ENCODE data around the gene NT5C1A.

- TF ChIP-seq, protein P1, sequence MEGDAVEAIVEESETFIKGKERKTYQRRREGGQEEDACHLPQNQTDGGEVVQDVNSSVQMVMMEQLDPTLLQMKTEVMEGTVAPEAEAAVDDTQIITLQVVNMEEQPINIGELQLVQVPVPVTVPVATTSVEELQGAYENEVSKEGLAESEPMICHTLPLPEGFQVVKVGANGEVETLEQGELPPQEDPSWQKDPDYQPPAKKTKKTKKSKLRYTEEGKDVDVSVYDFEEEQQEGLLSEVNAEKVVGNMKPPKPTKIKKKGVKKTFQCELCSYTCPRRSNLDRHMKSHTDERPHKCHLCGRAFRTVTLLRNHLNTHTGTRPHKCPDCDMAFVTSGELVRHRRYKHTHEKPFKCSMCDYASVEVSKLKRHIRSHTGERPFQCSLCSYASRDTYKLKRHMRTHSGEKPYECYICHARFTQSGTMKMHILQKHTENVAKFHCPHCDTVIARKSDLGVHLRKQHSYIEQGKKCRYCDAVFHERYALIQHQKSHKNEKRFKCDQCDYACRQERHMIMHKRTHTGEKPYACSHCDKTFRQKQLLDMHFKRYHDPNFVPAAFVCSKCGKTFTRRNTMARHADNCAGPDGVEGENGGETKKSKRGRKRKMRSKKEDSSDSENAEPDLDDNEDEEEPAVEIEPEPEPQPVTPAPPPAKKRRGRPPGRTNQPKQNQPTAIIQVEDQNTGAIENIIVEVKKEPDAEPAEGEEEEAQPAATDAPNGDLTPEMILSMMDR (IDR thresholded peaks at IDR 0.05): no peak
- TF ChIP-seq POLR2A (IDR thresholded peaks at IDR 0.05): no peak
Measured at GRCh38 chr1:39691383-39692151, 19.7 kb upstream of the NT5C1A start, which contains the start of gene HPCAL4.

All from heart left ventricle (tissue), 13 donors.